BJ (cell line): Measurements from ENCODE around the gene HIPK3. TPM values are rescaled to one million over a fixed set of nuclear protein-coding genes. Genes with fewer than 3 reads are reported as not detected.

Experiments used
- CTCF ChIA-PET: fragments of 350-600 bp; formaldehyde crosslinking; extraction: SDS; loops from one replicate; lab custom pipeline; 2021; ENCODE audit warnings: antibody characterized with exemption, inconsistent platforms; lab: Yijun Ruan, JAX
- POLR2A ChIA-PET: fragments of 300-600 bp; sonication (Branson Sonifier 250); formaldehyde crosslinking; extraction: SDS; loops from one replicate; lab custom pipeline; 2021; ENCODE audit warnings: antibody characterized with exemption; lab: Charles Lee
- DNase-seq: peaks from one replicate; pipeline ENCODE4 v3.0.0-alpha.2; 2011; ENCODE audit warnings: low read depth
- H3K27me3 ChIP-seq: 2 replicates; pipeline ENCODE4 v1.6.0; 2011; ENCODE audit warnings: low read length; ENCODE audit not compliant: control insufficient read depth, insufficient read depth
- H3K36me3 ChIP-seq: 2 replicates; pipeline ENCODE4 v1.5.1; 2011; ENCODE audit warnings: low read length; ENCODE audit not compliant: control insufficient read depth, insufficient read depth
- H3K4me3 ChIP-seq: 2 replicates; pipeline ENCODE4 v1.5.1; 2011; ENCODE audit warnings: low read depth, mild to moderate bottlenecking, control low read depth, low read length
- CTCF ChIP-seq: IDR thresholded peaks from 2 replicates; pipeline ENCODE4 v1.5.1; 2011; ENCODE audit warnings: low read depth, mild to moderate bottlenecking, control low read depth, inconsistent platforms, low read length, moderate library complexity; ENCODE audit not compliant: insufficient read depth
- polyA plus RNA-seq: library from polyadenylated mRNA; depleted of rRNA; stranded (reverse); fragments of >200 nt; gene quantifications from 2 replicates; pipeline ENCODE4 v1.2.3, GENCODE V29; 2011; rRNA removed

The HIPK3 gene
- polyA plus RNA-seq, 1 experiment = 18.9 TPM

- Histone ChIP-seq H3K36me3 (no peaks in the 10 kb centered on the region), H3K4me3 (no peak overlapping the region), H3K27me3 (no peaks in the 10 kb centered on the region)
- no peak for DNase-seq
- no peak for TF ChIP-seq CTCF
- ChIA-PET POLR2A (no interaction called here), CTCF (no interaction called here)
These were observed 146.2 kb downstream of the HIPK3 start for GRCh38 chr11:33403344-33403743.

DNA sequence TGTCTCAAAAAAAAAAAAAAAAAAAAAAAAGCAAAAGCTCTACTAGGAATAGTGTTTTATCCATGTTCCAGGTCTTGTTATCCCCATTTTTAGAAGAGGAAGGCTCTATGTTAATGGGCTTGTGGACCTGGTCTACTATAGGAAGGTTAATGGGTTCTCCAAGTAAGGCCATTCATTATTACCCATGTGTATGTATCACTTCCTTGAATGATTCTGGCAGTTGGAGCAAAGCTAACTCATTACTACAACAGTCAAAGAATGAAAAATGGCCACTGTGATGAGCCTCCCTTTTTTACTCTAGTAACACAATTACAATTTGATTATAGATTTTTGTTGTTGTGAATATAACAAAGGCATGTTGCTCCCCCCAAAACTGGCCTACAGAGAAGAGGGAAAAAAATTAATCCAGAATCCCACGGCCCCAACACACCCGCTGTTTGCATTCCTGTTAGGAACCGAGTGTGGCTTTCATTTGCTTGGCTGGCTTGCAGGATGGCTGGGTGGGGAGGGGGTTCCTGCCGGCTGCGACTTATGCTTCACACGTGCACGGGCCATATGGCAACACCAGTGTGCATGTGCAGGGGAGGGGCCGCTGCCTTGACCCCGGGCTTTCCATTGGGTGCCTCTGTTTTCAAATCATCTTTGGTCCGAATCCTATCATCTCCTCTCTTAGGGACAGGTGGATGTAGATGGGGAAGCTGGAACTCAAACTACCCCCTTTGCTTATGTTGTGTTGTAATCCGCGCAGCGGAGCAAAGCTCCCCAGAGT, 148.8 kb downstream of the HIPK3 start:
- Histone ChIP-seq H3K36me3 (no peaks in the 10 kb centered on the region), H3K4me3 (no peak overlapping the region), H3K27me3 (no peaks in the 10 kb centered on the region)
- TF ChIP-seq CTCF = no peak
- ChIA-PET POLR2A (interaction anchor here (0.6 kb wide), 2 partner anchors 129 to 173 kb away, joined by 5 to 7 read pairs; no protein-coding TSS in a partner anchor), CTCF (no interaction called here)
- DNase-seq = no peak

Other genes with a start within 250 kb of the HIPK3 start
- gene DEPDC7, start 241.5 kb upstream of the HIPK3 start, polyA plus RNA-seq = 4.2 and 7.6 TPM in 2 replicates
- gene TCP11L1, start 217.8 kb upstream of the HIPK3 start, polyA plus RNA-seq = 20.2 and 23.4 TPM in 2 replicates
- 7.9 and 18.9 TPM in 2 replicates for gene CSTF3, start 95.9 kb upstream of the HIPK3 start, polyA plus RNA-seq
- gene KIAA1549L, start 118.7 kb downstream of the HIPK3 start, polyA plus RNA-seq = 6.7 and 8.8 TPM in 2 replicates